Breast epithelium (tissue), 4 donors: ENCODE data around the gene SUCLG2. TPM values are rescaled to one million over a fixed set of nuclear protein-coding genes. Genes with fewer than 3 reads are reported as not detected.

Source experiments
- DNase-seq, 2 donors: peaks; one replicate each; pipeline ENCODE4 v3.0.0-alpha.2; 2019; ENCODE audit warnings: low spot score in 2 of 2
- H3K27ac ChIP-seq, 2 donors: fragments of 200-600 bp; sonication (generic) in 1 of 2; one replicate each; pipeline ENCODE4 v1.5.1; 2016 to 2019; ENCODE audit warnings: mild to moderate bottlenecking in 1 of 2
- H3K27me3 ChIP-seq, 2 donors: fragments of 200-600 bp; sonication (generic) in 1 of 2; one replicate each; pipeline versions ENCODE4 v1.5.1 to v1.6.0; 2017 to 2019; ENCODE audit warnings: control low read depth in 1 of 2, mild to moderate bottlenecking in 1 of 2
- H3K36me3 ChIP-seq: fragments of 200-600 bp; one replicate; pipeline ENCODE4 v1.5.1; 2019
- H3K4me1 ChIP-seq, 2 donors: fragments of 200-600 bp; sonication (generic); one replicate each; pipeline ENCODE4 v1.5.1; 2016 to 2019; ENCODE audit warnings: control low read depth in 1 of 2
- H3K4me3 ChIP-seq, 3 donors: fragments of 200-600 bp; sonication (generic); 1 replicate in 2 of 3; 2 replicates in 1 of 3; pipeline ENCODE4 v1.5.1; 2016 to 2019; ENCODE audit warnings: mild to moderate bottlenecking in 3 of 3, moderate library complexity in 2 of 3
- H3K9me3 ChIP-seq, 2 donors: fragments of 200-600 bp; sonication (generic) in 1 of 2; one replicate each; pipeline ENCODE4 v1.5.1; 2016 to 2019; ENCODE audit warnings: control low read depth in 1 of 2
- POLR2A ChIP-seq: fragments of 450-650 bp; IDR thresholded peaks from one replicate; pipeline ENCODE4 v1.6.1; 2016; ENCODE audit warnings: antibody characterized with exemption, mild to moderate bottlenecking, moderate library complexity
- POLR2AphosphoS5 ChIP-seq, 3 donors: sonication (generic); formaldehyde crosslinking; IDR thresholded peaks; one replicate each; pipeline ENCODE4 v1.6.1; 2017; ENCODE audit warnings: antibody characterized with exemption in 3 of 3
- intact Hi-C: fragments of 100-400 bp; cut with DNase I; formaldehyde crosslinking; loops from one replicate; pipeline ENCODE4 v1.15.1; 2023; ENCODE audit warnings: low total_unique reads
- total RNA-seq, 3 donors: library from RNA; depleted of rRNA; stranded (reverse); fragments of >200 nt; gene quantifications; one replicate each; pipeline ENCODE4 v1.1.0, GENCODE V29; 2016
- TF ChIP-seq, protein P1 (sequence below), 3 donors: fragments of 450-650 bp; IDR thresholded peaks; one replicate each; pipeline ENCODE4 v1.5.1; 2016 to 2017; ENCODE audit warnings: antibody characterized with exemption in 3 of 3, mild to moderate bottlenecking in 3 of 3, moderate library complexity in 3 of 3

SUCLG2 gene
- total RNA-seq, 3 donors from 2014 or later, result 45.9 to 58.1 (median 52.8) TPM

DNA sequence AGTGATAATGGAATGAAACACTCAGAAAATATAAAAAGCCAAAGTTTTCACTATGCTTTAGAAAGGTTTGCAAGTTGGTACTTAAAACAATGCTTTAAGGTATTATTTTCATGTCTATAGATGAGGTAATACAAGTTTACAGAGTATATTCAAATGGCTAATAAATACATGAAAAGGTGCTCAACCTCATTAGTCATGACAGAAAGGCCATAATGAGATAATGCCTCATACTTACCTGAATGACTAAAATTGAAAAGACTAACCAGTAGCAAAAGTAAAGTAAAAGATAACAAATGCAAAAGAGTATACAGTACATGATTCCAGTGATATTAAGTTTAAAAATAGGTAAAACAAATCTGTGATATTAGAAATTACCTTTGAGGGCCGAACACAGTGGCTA lies 163.8 kb downstream of the SUCLG2 start:
- Histone ChIP-seq H3K27ac (no peak overlapping the region), H3K4me3 (no peak overlapping the region), H3K27me3 (no peaks in the 10 kb centered on the region), H3K4me1 (no peaks in the 10 kb centered on the region), H3K36me3 (no peaks in the 10 kb centered on the region), H3K9me3 (no peaks in the 10 kb centered on the region)
- intact Hi-C loops, result no loop called here
- DNase-seq, result no peak
- TF ChIP-seq POLR2A, result no peak
- no peak for TF ChIP-seq POLR2AphosphoS5 (IDR thresholded peaks at IDR 0.05)
- TF ChIP-seq, protein P1, sequence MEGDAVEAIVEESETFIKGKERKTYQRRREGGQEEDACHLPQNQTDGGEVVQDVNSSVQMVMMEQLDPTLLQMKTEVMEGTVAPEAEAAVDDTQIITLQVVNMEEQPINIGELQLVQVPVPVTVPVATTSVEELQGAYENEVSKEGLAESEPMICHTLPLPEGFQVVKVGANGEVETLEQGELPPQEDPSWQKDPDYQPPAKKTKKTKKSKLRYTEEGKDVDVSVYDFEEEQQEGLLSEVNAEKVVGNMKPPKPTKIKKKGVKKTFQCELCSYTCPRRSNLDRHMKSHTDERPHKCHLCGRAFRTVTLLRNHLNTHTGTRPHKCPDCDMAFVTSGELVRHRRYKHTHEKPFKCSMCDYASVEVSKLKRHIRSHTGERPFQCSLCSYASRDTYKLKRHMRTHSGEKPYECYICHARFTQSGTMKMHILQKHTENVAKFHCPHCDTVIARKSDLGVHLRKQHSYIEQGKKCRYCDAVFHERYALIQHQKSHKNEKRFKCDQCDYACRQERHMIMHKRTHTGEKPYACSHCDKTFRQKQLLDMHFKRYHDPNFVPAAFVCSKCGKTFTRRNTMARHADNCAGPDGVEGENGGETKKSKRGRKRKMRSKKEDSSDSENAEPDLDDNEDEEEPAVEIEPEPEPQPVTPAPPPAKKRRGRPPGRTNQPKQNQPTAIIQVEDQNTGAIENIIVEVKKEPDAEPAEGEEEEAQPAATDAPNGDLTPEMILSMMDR (IDR thresholded peaks at IDR 0.05), result no peak

DNA sequence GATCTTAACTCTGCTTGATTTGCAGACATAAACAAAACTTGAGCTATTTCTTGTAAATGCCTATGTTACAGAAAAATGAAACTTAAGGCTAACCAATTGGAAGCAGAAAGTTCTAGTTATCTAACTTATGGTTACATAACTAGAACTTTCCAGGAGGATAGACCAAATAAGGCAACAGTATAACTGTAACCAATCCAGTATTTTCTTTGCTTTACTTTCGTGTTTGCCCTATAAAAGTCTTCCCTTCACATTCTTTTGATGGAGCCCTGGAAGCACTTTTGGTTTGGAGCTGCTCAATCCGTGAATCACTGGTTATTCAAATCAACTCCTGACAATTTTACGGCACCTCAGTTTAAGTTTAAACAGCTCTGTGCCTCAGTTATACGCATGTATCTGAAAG lies 164.6 kb downstream of the SUCLG2 start:
- no peaks in the 10 kb centered on the region for H3K36me3 ChIP-seq
- no peak overlapping the region for H3K27ac ChIP-seq
- H3K27me3 ChIP-seq, result no peaks in the 10 kb centered on the region
- intact Hi-C loops, result no loop called here
- H3K4me3 ChIP-seq, result no peak overlapping the region
- DNase-seq, result no peak
- no peaks in the 10 kb centered on the region for H3K9me3 ChIP-seq
- H3K4me1 ChIP-seq, result no peaks in the 10 kb centered on the region
- TF ChIP-seq, protein P1 (IDR thresholded peaks at IDR 0.05), result no peak
- no peak for TF ChIP-seq POLR2A
- no peak for TF ChIP-seq POLR2AphosphoS5 (IDR thresholded peaks at IDR 0.05)

DNA sequence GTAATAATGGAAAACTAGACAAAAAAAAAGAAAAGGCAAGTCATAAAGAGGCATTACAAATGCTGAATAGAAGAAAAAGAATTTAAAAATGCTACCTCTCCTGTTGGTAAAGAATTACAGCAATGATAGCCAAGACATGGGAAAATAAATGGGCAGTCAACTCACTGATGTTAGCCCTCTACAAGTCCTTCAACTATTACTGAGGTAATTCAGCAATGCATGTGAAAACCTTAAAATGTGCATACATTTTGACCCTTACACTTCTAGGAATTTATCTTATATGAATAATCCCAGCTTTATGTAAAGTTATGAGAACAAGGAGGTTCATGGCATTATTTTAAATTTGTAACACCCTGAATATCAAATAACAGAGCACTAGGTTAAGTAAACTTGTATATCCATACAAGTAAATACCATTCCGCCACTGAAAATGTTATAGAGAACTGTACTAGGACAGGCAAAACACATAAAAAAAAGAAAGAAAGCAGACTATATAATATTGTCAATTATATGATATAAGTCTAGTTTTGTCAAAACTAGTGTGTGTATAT lies 166.8 kb downstream of the SUCLG2 start:
- no peaks in the 10 kb centered on the region for H3K4me1 ChIP-seq
- H3K27me3 ChIP-seq, result no peaks in the 10 kb centered on the region
- no peaks in the 10 kb centered on the region for H3K9me3 ChIP-seq
- intact Hi-C loops, result no loop called here
- DNase-seq, result no peak
- H3K36me3 ChIP-seq, result no peaks in the 10 kb centered on the region
- H3K4me3 ChIP-seq, result no peak overlapping the region
- H3K27ac ChIP-seq, result no peak overlapping the region
- TF ChIP-seq, protein P1 (IDR thresholded peaks at IDR 0.05), result no peak
- TF ChIP-seq POLR2AphosphoS5 (IDR thresholded peaks at IDR 0.05), result no peak
- TF ChIP-seq POLR2A, result no peak

DNA sequence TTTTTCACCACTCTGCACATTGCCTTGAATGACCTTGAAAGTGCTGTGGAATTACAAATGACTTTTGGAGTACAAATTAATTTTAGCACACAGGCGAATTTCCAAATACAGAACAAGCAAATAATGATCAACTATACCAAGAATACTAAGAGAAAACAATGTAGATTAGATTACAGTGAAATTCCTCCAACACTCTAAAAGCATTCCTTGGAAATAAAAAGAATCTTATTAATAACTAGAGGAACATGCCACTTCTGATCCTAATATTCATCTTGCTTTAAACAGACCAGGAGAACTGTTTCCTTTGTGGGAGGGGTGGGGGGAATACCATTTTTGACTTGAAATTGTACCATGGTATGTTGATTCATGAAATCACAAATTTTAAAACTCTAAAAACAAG lies 167.5 kb downstream of the SUCLG2 start:
- H3K27ac ChIP-seq, result no peak overlapping the region
- TF ChIP-seq POLR2AphosphoS5 (IDR thresholded peaks at IDR 0.05) (no peak), POLR2A (no peak)
- TF ChIP-seq, protein P1 (IDR thresholded peaks at IDR 0.05), result no peak
- intact Hi-C loops, result no loop called here

DNA sequence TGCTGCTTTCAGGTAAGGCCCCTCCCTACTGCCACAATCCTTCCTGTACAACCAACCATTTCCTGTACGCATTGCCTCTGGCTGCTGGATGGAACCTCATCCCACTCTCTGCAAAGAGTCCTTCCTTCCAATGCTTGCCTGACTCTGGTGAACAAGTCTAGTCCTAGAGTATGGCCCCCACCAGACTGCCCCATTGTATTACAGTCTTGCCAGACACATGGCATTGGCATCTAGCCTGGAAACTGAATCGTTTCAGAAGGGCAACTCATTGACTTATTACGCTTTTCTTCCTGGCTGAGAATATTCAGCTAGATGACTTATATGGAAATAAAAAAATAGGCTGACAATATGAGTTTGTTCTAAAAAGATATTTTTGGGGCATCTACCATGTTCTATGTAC lies 170.3 kb downstream of the SUCLG2 start:
- no peaks in the 10 kb centered on the region for H3K36me3 ChIP-seq
- H3K4me1 ChIP-seq, result no peaks in the 10 kb centered on the region
- H3K9me3 ChIP-seq, result no peaks in the 10 kb centered on the region
- no peaks in the 10 kb centered on the region for H3K27me3 ChIP-seq
- no peak for DNase-seq
- no peak overlapping the region for H3K4me3 ChIP-seq
- no peak overlapping the region for H3K27ac ChIP-seq
- TF ChIP-seq, protein P1 (IDR thresholded peaks at IDR 0.05), result no peak
- TF ChIP-seq POLR2AphosphoS5 (IDR thresholded peaks at IDR 0.05) (no peak), POLR2A (no peak)
- intact Hi-C loops, result no loop called here

More for the DNA sequence above, 167.5 kb downstream of the SUCLG2 start:
- Histone ChIP-seq H3K4me1 (no peaks in the 10 kb centered on the region), H3K36me3 (no peaks in the 10 kb centered on the region), H3K9me3 (no peaks in the 10 kb centered on the region), H3K4me3 (no peak overlapping the region), H3K27me3 (no peaks in the 10 kb centered on the region)
- no peak for DNase-seq
